CD4-positive, alpha-beta T cell treated with Interleukin-2 at 100 ng/mL for 4 hours (primary cell): ENCODE results near the gene F11R.
"Not testable (repeated sequence)": the region's sequence is repeated elsewhere in the genome, so short reads cannot be mapped to it uniquely, and the experiment has no call there.

Source experiments
- DNase-seq: peaks from one replicate; pipeline ENCODE4 v3.0.0-alpha.2; 2020; ENCODE audit warnings: low spot score

F11R gene

DNA sequence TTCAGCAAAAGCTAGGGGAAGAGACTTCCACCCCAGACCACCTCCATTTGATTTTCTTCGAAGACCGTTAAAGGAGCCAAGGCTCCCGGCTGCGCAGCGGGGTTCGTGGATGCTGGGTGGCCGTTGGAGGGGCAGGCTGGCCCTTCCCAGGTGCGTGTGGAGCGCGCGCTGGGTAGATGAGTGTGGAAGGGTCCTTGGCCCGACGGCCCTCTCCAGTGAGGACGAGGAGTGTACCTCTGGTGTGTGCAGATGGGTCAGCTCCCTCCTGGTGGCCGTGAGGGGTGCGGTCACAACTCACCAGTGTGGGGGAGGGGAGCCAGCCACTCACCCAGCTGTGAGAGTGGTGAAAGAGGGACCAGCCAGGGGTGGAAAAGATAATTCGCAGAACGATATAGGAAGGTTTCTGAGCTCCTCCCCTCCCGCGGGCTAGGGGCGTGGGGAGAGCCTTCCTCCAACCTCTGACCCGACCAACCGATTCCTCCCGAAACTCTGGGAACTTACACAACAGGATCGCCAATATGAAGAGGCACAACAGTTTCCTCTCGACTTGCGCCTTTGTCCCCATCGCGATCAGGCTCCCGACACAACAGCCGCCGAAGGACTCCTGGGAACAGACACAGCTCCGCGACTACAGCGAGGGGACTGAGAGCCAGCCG, at the start of gene F11R:
TSS of gene F11R (minus strand) at position 644 of the 656 bp plus-strand sequence. CDS start at position 565, 79 bp downstream.
- DNase-seq = no peak

DNA sequence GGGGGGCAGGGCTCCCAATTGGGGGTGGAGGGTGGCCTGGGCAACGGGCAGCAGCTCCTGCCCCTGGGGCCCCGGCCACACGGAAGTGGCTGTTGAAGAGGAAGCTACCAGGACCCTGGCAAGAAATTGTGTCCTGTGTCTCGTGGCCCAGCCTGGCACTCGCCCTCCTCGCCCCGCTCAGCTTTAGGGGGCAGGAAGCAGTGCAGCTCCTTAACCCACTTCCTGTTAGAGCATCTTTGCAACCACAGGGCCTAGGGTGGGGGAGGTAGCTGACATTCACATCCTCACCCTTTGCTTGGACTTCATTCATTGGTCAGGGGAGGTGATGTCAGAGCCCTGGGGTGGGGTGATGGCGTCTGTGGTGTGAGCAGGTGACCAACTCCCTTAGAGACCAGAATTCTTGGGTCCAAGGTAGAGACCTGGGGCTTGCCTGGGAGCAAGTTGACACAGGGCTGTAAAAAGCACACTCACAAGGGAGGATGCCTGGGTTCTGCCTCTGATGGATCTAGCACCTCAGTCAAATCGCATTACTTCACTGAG, 48.8 kb upstream of the F11R start, which contains the start of gene ARHGAP30:
TSS of gene ARHGAP30 (minus strand) at position 161 of the 540 bp plus-strand sequence. CDS start 267 bp downstream, outside the sequence.
- peak; percentile 93 for DNase-seq

- peak; percentile 6 for DNase-seq
Measured at GRCh38 chr1:161069241-161069640, 48.3 kb upstream of the F11R start.

GRCh38 chr1:161068306-161069234, 47.6 kb upstream of the F11R start:
- peak; percentile 85 for DNase-seq

DNA sequence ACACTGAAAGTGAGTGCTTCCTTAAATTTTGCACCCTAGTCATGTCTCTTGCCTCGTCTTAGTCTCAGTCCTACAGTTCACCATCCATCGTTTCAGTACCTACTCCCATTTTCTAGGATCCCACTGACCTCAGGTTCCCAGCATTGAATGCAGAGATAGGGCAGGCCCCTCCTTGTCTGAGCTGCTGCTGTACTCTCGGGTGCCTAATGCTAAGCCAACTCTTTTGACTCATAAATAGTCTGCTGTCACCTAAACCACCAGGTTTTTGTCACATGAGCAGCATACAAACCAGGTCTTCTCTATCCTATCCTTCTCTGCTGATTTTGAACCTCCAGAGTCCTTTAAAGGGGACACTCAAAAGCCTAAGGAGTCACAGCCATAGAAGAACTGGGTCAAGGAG, 45.7 kb upstream of the F11R start:
- DNase-seq = peak; percentile 48

DNA sequence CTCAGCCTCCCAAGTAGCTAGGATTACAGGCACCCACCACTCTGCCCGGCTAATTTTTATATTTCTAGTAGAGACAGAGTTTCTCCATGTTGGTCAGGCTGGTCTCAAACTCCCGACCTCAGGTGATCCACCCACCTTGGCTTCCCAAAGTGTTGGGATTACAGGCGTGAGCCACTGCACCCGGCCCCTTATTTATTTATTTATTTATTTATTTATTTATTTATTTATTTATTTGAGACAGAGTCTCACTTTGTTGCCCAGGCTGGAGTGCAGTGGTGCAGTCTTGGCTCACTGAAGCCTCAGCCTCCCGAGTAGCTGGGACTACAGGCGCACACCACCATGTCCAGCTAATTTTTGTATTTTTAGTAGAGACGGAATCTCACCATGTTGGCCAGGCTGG, 44.7 kb upstream of the F11R start:
- not testable (repeated sequence) for DNase-seq

GRCh38 chr1:161063936-161064335, 43.0 kb upstream of the F11R start:
- DNase-seq = peak; percentile 30

DNA sequence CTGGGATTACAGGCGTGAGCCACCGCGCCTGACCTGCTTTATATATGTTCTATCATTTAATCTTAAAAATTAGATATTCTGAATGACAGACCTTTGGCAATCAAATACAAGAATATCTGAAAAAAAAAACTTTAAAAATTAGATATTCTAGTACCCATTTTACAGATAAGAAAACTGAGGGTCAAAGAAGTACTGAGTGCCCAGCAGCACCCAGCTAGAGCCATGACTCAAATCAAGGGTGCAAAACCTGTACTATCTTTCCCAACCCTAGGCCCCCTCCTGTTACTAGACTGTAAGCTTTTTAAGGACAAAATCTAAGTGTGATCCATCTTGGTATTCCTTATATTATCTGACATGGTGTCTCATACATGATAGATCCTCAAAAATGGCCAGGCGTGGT, 40.5 kb upstream of the F11R start:
- no peak for DNase-seq

DNA sequence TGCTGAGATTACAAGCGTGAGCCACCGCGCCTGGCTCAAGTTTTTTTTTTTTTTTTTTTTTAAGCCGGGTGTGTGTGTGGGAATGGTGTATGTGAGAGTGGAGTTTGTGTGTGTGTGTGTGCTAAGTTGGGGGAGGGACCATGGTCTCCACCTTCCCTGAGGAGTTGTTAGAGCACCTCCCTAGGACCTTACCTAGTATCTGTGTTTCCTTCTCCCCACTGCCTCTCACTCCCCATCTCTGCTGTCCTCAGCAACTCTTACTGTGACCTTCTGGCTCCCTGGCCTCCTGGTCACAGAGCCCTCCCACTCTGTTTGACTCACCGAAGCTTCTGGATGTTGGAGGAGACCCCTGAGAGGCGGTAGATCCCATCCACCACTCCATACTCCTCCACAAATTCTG, 38.3 kb upstream of the F11R start:
- DNase-seq = no peak

DNA sequence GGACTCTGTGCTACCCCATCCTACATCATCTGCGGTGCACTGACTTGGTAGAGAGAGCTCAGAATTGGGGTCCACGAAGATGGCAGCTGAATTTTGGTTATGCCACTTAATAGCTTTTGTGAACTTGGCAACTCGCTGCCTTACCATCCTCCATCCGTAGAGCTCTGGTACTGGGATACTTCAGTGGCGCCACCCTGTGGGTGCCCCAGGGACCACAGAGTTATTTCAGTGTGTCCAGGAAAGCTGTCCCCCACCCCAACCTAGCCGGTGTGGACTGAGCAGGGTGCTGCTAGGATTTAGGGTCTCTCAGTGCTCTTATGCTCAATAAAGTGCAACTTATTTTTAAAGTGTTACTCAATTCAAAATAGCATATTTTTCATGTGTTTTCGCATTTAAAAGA, 33.9 kb upstream of the F11R start:
- DNase-seq = no peak

- no peak for DNase-seq
Measured at GRCh38 chr1:161054232-161054631, 33.3 kb upstream of the F11R start.

- DNase-seq = no peak
Measured at GRCh38 chr1:161052899-161053298, 31.9 kb upstream of the F11R start.

DNA sequence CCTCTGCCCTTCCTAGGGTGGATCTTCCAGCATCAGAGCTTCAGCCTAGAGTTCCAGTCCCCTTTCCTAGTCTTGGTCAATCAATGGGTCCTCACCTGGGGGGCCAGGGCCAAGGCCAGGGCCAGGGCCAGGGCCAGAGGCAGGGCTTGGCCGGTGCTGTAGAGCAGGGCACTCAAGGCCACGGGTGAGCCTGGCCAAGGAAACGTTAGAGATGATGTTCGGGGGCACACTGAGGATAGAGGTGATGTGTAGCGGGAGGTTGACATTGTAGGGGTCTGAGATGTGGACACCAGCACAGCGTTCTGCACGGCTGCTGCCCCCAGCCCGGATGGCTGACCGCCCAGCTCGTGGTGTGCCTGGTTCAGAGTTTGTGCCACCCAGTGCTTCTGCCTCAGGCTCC, 30.3 kb upstream of the F11R start:
- no peak for DNase-seq

DNA sequence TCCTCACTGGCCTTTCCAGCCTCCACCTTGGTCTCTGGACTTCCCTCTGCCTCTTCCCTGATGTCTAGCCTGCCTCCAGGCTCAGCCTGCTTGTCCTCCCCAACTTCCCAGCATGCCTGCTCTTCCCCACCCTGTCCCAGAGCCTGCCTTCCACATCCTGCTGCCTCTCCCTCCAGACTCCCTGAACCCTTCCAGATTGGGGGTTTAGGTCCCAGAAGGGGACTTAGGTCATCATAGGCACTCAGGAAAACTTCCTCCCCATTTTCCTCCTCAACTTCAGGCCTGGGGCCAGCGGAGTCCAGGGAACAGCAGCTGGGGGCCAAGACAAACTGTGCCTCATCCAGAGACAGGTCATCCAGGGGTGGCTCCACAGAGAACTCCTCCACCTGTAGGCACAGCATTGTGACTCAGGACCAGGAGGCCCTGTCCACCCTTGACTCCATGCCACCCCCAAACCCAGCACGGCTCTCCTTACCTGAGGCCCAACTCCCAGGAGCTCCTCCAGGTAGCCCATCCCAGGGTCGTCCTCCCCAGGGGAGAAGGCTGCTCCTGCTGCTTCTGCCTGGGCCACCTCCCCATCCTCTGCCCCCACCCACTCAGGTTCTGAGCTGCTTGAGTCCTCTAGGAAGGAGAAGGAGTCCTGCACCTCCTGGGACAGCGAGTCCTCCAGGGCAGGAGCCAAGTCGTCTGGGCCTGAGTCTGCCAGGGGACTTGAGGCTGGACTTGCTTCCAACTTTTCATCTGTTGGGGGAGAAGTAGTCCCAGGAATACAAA, 28.2 kb upstream of the F11R start:
- DNase-seq = no peak

DNA sequence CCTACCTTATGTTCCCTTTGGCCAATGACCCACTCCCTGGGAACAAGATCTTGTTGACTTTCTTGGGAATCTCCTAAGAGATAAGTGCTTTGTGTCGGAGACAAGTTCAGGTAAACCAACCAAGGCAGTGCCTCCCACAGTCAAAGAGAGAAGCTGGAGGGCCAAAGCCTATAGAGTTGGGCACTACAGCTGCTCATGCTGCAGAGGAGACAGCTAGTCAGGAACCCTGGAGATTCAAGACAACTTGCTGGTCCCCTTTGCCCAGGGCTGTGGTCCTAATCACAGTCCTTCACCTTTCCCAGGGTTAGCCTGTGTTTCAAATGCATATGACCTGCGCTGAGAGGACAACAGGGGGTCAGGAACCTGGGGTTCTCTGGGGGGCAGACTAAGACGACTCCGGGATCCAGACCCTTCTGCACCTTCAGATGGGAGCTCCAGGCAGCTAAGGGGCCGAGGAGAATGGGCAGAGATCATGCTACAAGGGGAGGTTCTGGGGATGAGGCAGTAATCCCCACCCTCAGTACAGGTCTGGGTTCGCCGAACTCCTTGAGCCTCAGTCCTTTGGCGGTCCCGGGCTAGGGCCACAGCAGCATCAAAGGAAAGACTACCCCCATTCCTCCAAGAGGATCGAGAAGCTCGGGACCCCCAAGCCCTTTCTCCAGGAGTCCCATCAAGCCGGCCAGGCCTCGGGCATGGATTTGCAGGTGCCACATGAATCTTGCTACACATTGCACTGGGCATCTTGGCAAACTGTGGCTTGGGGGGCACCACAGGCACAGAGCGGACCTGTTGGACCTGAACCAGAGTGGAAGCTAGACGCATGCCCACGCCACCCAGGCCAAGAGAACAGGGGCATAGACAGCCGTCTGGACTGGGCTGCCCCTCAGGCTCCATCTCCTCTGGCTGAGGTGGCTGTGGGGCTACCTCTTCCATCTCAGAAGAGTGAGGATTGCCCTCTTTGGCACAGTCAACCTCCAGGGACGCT, 26.8 kb upstream of the F11R start:
- no peak for DNase-seq

- DNase-seq = no peak
Measured at GRCh38 chr1:161046605-161047228, 25.8 kb upstream of the F11R start.

- DNase-seq = peak; percentile 95
Measured at GRCh38 chr1:161045736-161046604, 25.0 kb upstream of the F11R start, which contains the start of gene USF1. Gene USF1 (minus strand): TSS chr1:161045977. CDS start chr1:161043275, 2,702 bp downstream.

DNA sequence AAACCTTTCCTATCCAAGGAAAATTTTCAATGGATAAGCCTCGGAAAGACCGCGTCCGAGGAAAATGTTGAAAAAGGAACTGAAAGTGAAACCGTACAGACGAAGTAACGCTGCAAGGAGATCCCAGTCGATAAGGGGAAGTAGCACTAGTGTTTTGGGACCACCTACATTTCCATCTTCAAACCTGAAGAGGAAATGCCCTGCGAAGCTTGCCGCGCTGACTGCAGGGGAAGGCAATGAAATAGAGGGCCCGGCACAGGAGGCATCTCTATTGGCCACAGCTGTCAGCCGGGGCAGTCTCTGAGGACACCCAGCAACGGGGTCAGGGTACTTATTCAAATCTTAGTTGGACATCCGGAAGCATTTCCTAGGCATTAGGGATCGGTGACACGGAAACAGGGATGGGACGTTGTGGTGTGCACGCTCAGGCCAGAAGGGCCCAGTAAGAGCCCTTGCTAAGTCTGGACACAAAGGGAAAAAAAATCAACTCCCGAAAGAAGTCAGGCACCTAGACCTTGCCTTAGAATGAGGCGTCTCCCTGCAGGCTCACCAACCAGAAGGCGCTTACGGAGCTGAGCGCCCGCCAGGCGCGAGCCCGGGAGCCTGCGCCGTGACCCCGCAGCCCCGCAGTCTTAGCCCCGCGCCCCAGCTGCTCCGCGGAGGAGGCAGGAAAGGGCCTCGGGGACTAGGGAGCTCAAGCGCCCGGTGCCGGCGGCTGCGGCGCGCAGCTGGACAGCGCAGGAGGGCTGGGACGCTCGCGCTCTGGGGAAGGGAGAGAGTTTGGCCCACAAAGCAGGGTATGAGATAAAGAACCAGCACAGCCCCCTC, 24.2 kb upstream of the F11R start:
- peak; percentile 72 for DNase-seq
